Stimulated activated CD8-positive, alpha-beta memory T cell treated with anti-CD3 and anti-CD28 coated beads, Interleukin-2, amount 100 ng/mL, for 48 hours (primary cell): ENCODE measurements around the gene B3GNT4.
"Not testable (repeated sequence)": the region's sequence is repeated elsewhere in the genome, so short reads cannot be mapped to it uniquely, and the experiment has no call there.

Experiments used
- DNase-seq, 2 donors: peaks; one replicate each; pipeline ENCODE4 v3.0.0-alpha.2; 2020; ENCODE audit warnings: low read depth in 2 of 2

Gene B3GNT4

GRCh38 chr12:122203301-122204166, at the start of gene B3GNT4:
TSS of gene B3GNT4 (plus strand) at chr12:122203709. CDS start at chr12:122204619, 910 bp downstream.
- peak; percentile 38 to 58 for DNase-seq

- no peak for DNase-seq
Measured at GRCh38 chr12:122155705-122156104, 47.8 kb upstream of the B3GNT4 start.

- DNase-seq = no peak
Measured at GRCh38 chr12:122158700-122159285, 44.7 kb upstream of the B3GNT4 start.

- no peak for DNase-seq
Measured at GRCh38 chr12:122159882-122160281, 43.6 kb upstream of the B3GNT4 start.

GRCh38 chr12:122160761-122161160, 42.7 kb upstream of the B3GNT4 start:
- no peak for DNase-seq

DNA sequence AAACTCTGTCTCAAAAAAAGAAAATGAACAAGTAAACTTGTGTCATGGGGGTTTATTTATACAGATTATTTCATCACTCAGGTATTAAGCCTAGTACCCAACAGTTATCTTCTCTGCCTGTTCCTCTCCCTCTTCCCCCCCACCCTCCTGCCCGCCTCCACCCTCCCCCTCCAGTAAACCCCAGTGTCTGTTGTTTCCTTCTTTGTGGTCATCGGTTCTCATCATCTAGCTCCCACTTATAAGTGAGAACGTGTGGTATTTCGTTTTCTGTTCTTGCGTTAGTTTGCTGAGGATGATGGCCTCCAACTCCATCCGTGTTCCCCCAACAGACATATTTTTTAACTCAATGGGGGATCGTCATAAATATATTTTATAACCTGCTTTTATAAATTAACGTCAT, 41.8 kb upstream of the B3GNT4 start:
- DNase-seq = no peak

DNA sequence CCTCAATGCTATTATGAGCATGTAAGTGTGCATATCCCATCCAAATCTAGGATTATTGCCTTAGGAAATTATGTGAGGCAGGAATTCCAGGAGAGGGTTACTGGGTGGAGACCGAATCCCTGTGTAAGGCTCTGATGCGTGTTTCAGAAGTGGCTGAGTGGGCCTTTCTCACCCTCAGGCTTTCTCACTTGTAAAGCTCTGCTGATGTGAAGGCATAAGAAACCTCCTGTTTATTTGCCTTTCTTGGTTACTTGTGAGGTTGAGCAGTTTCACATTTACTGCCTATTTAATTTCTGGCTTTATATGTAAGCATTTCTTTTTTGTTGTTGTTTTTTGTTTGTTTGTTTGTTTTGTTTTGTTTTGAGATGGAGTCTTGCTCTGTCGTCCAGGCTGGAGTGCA, 40.5 kb upstream of the B3GNT4 start:
- DNase-seq = no peak

DNA sequence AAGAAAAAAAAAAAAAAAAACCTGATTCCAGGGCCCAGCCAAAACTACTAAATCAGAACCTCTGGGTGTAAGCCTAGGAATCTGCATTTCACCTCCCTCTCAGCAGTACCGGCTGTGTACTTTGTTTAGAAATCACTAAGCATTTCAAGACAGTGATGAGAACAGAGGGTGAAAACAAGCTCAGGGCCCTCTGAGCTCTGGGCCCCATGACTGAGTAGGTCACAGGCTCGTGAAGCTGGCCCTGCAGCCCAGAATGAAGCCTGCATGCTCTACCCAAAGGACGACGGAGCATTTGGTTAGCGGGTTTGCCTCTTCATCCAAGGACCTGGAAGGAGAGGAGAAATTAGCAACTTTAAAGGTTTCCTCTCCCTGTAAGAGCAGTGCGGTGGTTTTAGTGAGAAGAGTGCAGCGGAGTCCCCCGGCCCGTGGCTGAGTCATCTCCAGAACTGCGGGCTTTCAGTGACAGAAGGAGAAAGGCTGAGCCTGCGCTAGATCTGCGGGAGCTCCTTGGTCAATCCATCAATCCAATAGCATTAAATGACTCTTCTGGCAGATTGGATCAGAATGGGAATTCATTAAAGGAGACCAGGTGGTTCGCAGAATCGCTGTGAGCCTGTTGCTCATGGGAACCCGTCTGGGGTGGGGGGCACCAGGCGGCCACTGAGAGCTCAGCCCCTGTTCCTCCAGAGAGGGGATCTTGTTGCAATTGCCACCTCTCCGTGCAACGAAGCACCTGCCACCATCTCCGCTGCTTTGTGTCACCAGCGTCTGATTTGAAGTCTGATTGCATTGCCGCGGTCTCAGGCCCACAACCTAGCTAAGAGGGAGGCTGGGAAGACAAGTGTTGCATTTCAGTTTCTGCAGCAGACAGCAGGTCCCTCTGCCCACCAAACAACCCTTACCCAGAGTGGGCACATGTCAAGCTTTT, 36.8 kb upstream of the B3GNT4 start:
- peak; percentile 30 to 65 for DNase-seq

DNA sequence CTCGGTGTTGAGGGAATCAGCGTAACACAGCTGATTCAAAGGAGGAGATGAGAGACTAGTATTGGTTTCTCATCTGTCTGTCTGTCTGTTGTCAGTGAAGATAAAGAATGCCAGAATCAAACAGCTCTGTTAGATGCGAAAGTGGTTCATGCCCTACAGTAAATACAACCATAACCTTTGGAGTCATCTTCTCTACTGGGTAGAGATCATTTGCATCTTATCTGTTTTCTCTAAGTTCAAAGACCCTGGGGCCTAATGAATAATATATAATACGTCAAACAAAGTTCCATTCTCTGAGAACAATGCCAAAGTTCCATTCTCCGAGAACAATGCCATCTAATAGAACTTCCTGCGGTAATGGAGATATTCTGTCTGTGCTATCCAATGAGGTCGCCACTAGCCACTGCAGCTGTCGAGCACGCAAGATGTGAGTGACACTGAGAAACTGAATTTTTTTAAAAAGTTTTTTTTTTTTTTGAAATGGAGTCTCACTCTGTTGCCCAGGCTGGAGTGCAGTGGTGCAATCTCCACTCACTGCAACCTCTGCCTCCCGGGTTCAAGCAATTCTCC, 36.1 kb upstream of the B3GNT4 start:
- DNase-seq = no peak

- DNase-seq = no peak
Measured at GRCh38 chr12:122168492-122168891, 35.0 kb upstream of the B3GNT4 start.

DNA sequence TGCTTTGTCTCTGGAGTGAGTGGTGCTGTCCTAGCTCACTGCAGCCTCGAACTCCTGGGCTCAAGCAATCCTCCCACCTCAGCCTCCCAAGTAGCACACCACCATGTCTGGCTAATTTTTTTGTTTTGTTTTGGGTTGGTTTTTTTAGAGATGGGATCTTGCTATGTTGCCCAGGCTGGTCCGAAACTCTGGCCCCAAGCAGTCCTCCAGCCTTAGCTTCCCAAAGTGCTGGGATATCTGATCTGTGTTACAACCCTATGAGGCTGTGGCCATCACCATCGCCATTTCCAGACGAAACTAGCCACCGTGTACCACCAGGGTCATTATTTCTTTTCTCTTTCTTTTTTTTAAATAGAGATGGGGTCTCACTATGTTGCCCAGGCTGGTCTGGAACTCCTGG, 32.1 kb upstream of the B3GNT4 start:
- no peak for DNase-seq

GRCh38 chr12:122172262-122172939, 31.1 kb upstream of the B3GNT4 start:
- DNase-seq = no peak

DNA sequence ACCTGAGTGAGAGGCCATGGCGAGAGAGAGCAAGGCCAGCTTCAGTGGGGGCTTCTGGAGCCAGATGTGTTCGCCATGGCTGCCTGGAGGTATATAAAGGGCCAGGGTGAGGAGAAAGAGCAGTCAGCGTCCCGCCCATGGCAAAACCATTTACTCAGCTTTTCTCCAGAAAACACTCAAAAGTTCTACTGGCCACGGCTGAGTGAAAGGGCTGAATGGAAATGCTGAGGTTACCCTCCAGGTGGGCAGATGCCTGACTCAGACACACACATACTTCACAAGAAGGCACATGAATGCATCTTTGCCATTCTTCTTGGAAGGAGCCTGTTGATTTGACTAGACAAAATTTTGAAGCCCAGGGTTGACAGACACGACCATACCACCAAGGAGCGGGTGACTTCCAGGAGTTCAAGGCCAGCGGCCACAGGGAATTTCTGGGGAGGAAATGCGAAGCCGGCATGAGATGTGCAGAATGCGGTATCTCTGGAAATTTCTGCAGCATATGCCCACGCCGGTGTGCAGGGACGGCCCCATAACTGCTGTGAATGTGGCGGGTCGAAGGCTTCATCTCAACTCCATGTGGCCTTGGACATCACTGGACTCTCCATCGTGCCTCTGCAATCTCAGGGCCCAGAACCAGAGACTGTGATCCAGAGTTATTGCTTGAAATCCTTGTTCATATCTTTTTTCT, 29.2 kb upstream of the B3GNT4 start, which contains the start of gene IL31:
Gene IL31 (minus strand): TSS at position 67 of the 691 bp plus-strand sequence. CDS start 49 bp downstream, at position 18.
- peak in 1 of 2 donors; percentile 40 for DNase-seq

- not testable (repeated sequence) for DNase-seq
Measured at GRCh38 chr12:122176473-122176872, 27.0 kb upstream of the B3GNT4 start.

DNA sequence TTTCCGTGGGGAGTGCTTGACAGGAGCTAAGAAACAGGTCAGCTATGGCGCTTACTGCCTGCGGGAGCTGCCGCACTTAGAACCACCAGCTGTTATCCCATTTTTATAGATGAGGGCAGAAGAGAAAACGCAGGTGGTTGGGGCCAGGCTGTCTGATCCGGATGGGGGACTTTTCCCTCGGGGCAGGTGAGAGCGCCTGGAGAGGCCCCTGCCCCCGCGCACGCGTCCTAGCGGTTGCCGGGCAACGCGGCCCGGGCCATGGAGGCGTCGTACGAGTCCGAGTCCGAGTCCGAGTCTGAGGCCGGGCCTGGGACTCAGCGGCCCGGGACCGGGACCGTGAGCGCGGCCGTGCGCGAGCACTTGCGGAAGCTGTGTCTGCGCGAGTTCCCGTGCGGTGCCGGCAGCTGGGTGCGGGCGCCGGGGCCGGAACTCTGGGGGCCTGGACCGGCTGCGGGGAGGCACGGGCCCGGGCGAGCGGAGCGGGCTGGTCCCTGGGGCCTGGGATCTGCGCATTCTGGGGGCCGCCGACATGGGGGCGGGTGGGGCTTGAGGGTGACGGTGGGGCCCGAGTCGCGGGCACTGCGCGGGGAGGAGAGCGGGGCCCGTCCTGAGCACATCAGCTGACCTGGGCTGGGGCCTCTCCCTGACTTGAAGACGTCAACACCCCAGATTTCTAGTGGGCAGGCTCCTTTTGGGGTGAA, 20.5 kb upstream of the B3GNT4 start, which contains the start of gene LRRC43:
Gene LRRC43 (plus strand): TSS at position 237 of the 701 bp plus-strand sequence. CDS start 22 bp downstream, at position 259.
- DNase-seq = no peak

GRCh38 chr12:122183588-122183940, 19.9 kb upstream of the B3GNT4 start:
- DNase-seq = no peak

DNA sequence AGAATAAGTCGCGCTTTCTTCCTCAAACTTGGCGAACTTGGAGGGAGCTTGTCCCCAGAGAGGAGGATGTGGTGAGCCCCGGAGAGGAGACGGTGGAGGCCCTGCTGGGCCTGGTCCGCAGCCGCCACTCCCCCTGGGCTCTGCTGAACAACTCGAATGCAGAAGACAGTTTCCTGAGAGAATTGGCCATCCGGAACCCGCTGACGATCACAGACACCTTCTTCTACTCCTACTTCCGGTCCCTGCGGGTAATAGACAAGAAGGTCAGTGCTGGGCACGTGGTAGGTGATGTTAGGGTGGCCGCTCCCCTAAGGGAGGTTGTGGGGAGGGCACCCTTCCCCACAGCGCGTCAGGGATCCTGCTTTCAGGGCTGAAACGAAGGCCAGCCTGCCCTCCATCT, 19.0 kb upstream of the B3GNT4 start:
- no peak for DNase-seq

DNA sequence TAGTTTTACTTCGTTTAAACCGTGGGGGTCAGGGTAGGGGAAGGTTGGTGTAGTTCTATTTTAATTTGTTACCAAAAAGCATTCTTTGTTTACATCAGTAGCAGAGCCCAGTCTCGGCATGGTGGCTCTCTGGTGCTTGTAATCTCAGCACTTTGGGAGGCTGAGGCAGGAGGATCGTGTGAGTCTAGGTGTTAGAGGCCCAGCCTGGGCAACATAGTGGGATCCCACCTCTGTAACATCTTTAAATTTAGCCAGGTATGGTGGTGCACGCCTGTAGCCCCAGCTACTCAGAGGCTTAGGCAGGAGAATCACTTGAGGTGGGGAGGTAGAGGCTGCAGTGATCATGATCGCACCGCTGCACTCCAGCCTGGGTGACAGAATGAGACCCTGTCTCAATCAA, 18.4 kb upstream of the B3GNT4 start:
- DNase-seq = no peak

GRCh38 chr12:122185494-122186082, 17.9 kb upstream of the B3GNT4 start:
- no peak for DNase-seq
